ENCODE data around the gene VPS37C.

VPS37C gene

DNA sequence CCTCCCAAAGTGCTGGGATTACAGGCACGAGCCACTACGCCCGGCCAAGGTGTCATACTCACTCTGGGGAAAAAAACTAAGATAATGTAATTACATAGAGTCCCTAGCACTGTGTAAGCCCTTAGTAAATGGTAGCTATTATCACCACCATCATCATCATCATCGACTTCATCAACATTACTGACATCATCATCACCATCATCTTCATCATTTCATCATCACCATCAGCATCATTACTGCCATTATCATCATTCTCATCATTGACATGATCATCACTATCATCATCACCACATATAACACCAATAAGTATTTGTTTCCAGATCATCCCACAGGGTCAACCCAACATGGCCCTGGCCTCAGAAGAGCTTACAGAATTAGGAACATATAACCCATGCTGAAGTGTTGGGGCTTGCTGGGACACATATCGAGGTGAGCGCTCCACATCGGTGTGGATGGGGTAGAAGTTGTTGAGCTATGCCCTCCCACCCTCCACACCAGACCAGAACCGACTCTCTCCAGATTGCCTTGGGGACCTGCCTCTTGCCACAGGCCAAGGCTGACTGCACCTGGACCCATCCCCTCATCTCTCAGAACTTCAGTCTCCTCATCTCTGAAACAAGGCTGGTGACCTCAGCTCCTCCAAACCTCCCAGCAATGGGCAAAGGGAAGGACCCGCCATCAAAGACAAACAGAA, 73.7 kb downstream of the VPS37C start:
- no peak for TF ChIP-seq TAF1 (IDR thresholded peaks at IDR 0.05; ENCODE audit: low read depth)

- TF ChIP-seq FOXM1 (IDR thresholded peaks at IDR 0.05; ENCODE audit: borderline replicate concordance, low read depth) (no peak), REST (IDR thresholded peaks at IDR 0.05; ENCODE audit: low read depth) (no peak)
These were observed 77.6 kb downstream of the VPS37C start for GRCh38 chr11:61083601-61084147.

DNA sequence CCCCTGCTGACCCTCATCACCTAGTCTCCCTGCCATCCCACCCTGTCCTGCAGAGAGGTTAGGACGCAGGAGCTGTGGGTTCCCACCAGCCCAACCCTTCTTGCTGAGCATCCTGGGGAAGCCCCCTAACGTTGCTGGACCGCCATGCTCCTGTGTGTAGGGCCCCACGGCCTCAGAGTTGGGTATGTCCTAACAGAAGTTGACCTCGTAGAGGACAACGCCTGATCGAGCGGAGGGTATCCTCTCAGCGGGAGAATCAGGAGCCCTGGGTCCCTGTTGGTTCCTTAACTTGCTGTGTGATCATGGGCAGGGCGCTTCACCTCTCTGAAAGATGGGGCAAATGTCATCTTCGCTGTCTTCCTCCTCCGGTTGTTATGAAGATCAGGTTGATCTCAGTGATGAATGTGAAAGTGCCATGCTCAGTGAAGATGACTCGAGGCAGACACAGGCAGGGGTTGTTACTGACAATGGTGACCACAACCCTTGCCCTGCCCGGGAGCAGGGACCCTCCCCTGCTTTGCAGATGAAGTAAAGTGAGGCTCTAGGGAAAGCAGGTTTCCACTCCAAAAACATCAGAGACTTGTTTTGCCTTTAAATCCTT, 78.2 kb downstream of the VPS37C start:
- TF ChIP-seq TCF12 (IDR thresholded peaks at IDR 0.05; ENCODE audit: low read depth): no peak
- no peak for TF ChIP-seq REST (IDR thresholded peaks at IDR 0.05; ENCODE audit: low read depth)
- TF ChIP-seq EP300 (IDR thresholded peaks at IDR 0.05; ENCODE audit: borderline replicate concordance): no peak
- no peak for TF ChIP-seq YY1 (IDR thresholded peaks at IDR 0.05; ENCODE audit: low read depth)
- TF ChIP-seq FOXM1 (IDR thresholded peaks at IDR 0.05; ENCODE audit: borderline replicate concordance, low read depth): no peak
- no peak for TF ChIP-seq TEAD4 (IDR thresholded peaks at IDR 0.05)
- no peak for TF ChIP-seq MAX (IDR thresholded peaks at IDR 0.05)
- no peak for TF ChIP-seq NFIC (IDR thresholded peaks at IDR 0.05)
- no peak for TF ChIP-seq CEBPB (IDR thresholded peaks at IDR 0.05)
- TF ChIP-seq RAD21 (IDR thresholded peaks at IDR 0.05; ENCODE audit: low read depth): no peak
- TF ChIP-seq ZBTB7A (IDR thresholded peaks at IDR 0.05; ENCODE audit: low read depth): no peak
- TF ChIP-seq EGR1 (IDR thresholded peaks at IDR 0.05): no peak
- no peak for TF ChIP-seq TAF1 (IDR thresholded peaks at IDR 0.05; ENCODE audit: low read depth)
- no peak for TF ChIP-seq USF1 (IDR thresholded peaks at IDR 0.05)
- TF ChIP-seq CREB1 (IDR thresholded peaks at IDR 0.05; ENCODE audit: low read depth): no peak

- TF ChIP-seq FOXM1 (IDR thresholded peaks at IDR 0.05; ENCODE audit: borderline replicate concordance, low read depth) (no peak), ZBTB7A (IDR thresholded peaks at IDR 0.05; ENCODE audit: low read depth) (no peak), MAX (IDR thresholded peaks at IDR 0.05) (no peak), YY1 (IDR thresholded peaks at IDR 0.05; ENCODE audit: low read depth) (no peak), EGR1 (IDR thresholded peaks at IDR 0.05) (no peak), EP300 (IDR thresholded peaks at IDR 0.05; ENCODE audit: borderline replicate concordance) (no peak), CREB1 (IDR thresholded peaks at IDR 0.05; ENCODE audit: low read depth) (no peak), USF1 (IDR thresholded peaks at IDR 0.05) (no peak), REST (IDR thresholded peaks at IDR 0.05; ENCODE audit: low read depth) (no peak), CEBPB (IDR thresholded peaks at IDR 0.05) (no peak), TAF1 (IDR thresholded peaks at IDR 0.05; ENCODE audit: low read depth) (no peak)
These were observed 79.0 kb downstream of the VPS37C start for GRCh38 chr11:61082062-61082870.
